GM12878 (cell line): Measurements from ENCODE around the gene ZNF385D. TPM values are rescaled to one million over a fixed set of nuclear protein-coding genes. Genes with fewer than 3 reads are reported as not detected.

Experiments
- ATAC-seq: fragments of 200-7000 bp; cut with Tn5 transposase; 3 replicates; pipeline ENCODE4 v1.9.1; 2020; ENCODE audit warnings: mild to moderate bottlenecking, moderate library complexity
- BruUV-seq: library from RNA; stranded (reverse); fragments of 400-500 nt; replicated peaks from 2 replicates; lab custom pipeline; 2021; lab: Mats Ljungman, UMichigan
- CTCF ChIA-PET: fragments of 300-600 bp; sonication (Branson Sonifier 250); formaldehyde crosslinking; extraction: SDS; loops from one replicate; lab custom pipeline; 2021; ENCODE audit warnings: inconsistent platforms; lab: Yijun Ruan, JAX
- POLR2A ChIA-PET: fragments of 350-600 bp; formaldehyde crosslinking; extraction: SDS; loops from one replicate; lab custom pipeline; 2021; ENCODE audit warnings: inconsistent platforms; lab: Charles Lee
- RAD21 ChIA-PET: fragments of 300-600 bp; sonication (Branson Sonifier 250); formaldehyde crosslinking; loops from one replicate; lab custom pipeline; 2023; ENCODE audit warnings: antibody characterized with exemption; ENCODE audit not compliant: unreplicated experiment; lab: Charles Lee
- SMC1A ChIA-PET: fragments of 300-600 bp; sonication (Branson Sonifier 250); formaldehyde crosslinking; loops from one replicate; lab custom pipeline; 2023; ENCODE audit not compliant: unreplicated experiment, uncharacterized antibody; lab: Charles Lee
- DNase-seq: peaks from one replicate; pipeline ENCODE4 v3.0.0-alpha.2; 2011; ENCODE audit warnings: low read depth, low spot score
- FAIRE-seq: peaks from 3 replicates; lab custom pipeline; 2011; peaks lifted over from hg19 to GRCh38; lab: Jason Lieb, UNC
- H2AFZ ChIP-seq: 2 replicates; pipeline ENCODE4 v1.6.0; 2011; ENCODE audit warnings: low read depth, low read length, control low read depth; ENCODE audit not compliant: control insufficient read depth
- H3K27ac ChIP-seq: 2 replicates; pipeline ENCODE4 v1.5.1; 2011; ENCODE audit warnings: control low read depth; ENCODE audit not compliant: control insufficient read depth, insufficient read depth
- H3K27me3 ChIP-seq, 2 experiments: replicated peaks in 1 of 2; 2 replicates each; pipeline versions ENCODE4 v1.6.0 to v1.6.1; 2011; ENCODE audit warnings: low read length in 1 of 2; ENCODE audit not compliant: control insufficient read depth in 2 of 2, insufficient read depth in 2 of 2
- H3K36me3 ChIP-seq, 2 experiments: 2 replicates each; pipeline ENCODE4 v1.5.1; 2011; ENCODE audit warnings: low read length in 1 of 2; ENCODE audit not compliant: control insufficient read depth in 2 of 2, insufficient read depth in 2 of 2
- H3K4me1 ChIP-seq: 2 replicates; pipeline ENCODE4 v1.6.1; 2011; ENCODE audit warnings: mild to moderate bottlenecking, low read length, moderate library complexity, mixed read lengths; ENCODE audit not compliant: control insufficient read depth, insufficient read depth
- H3K4me2 ChIP-seq: 2 replicates; pipeline ENCODE4 v1.6.0; 2011; ENCODE audit warnings: control low read depth; ENCODE audit not compliant: control insufficient read depth, insufficient read depth
- H3K4me3 ChIP-seq: fragments of 200-600 bp; sonication (generic); 2 replicates; pipeline ENCODE4 v1.5.1; 2016
- H3K79me2 ChIP-seq: 2 replicates; pipeline ENCODE4 v1.6.0; 2011; ENCODE audit warnings: low read length; ENCODE audit not compliant: control insufficient read depth, insufficient read depth
- H3K9ac ChIP-seq: 2 replicates; pipeline ENCODE4 v1.8.0; 2011; ENCODE audit warnings: low read length, control low read depth, mixed read lengths; ENCODE audit not compliant: control insufficient read depth, insufficient read depth
- H3K9me3 ChIP-seq: replicated peaks from 3 replicates; pipeline ENCODE4 v1.5.1; 2011; ENCODE audit warnings: mild to moderate bottlenecking, low read length; ENCODE audit not compliant: control insufficient read depth, insufficient read depth
- H4K20me1 ChIP-seq: 2 replicates; pipeline ENCODE4 v1.6.0; 2011; ENCODE audit not compliant: control insufficient read depth, insufficient read depth
- CREM ChIP-seq: IDR thresholded peaks from 2 replicates; pipeline ENCODE4 v1.6.1; 2014; ENCODE audit warnings: antibody characterized with exemption, low read depth
- ESRRA ChIP-seq: IDR thresholded peaks from 2 replicates; pipeline ENCODE4 v1.6.1; 2012; ENCODE audit warnings: mild to moderate bottlenecking, low read length, improper control_type of control experiment
- FOXK2 ChIP-seq: fragments of 450-650 bp; IDR thresholded peaks from 2 replicates; pipeline ENCODE4 v1.6.1; 2017; ENCODE audit warnings: mild to moderate bottlenecking, moderate library complexity
- IKZF1 ChIP-seq: fragments of 450-650 bp; conservative IDR thresholded peaks from 2 replicates; pipeline ENCODE4 v1.6.1; 2017; ENCODE audit warnings: antibody characterized with exemption, mild to moderate bottlenecking
- IKZF2 ChIP-seq, 2 experiments: fragments of 450-650 bp; IDR thresholded peaks; 2 replicates each; pipeline ENCODE4 v1.6.1; 2017; ENCODE audit warnings: mild to moderate bottlenecking in 2 of 2, moderate library complexity in 2 of 2
- JUNB ChIP-seq: IDR thresholded peaks from 2 replicates; pipeline ENCODE4 v1.6.1; 2016; ENCODE audit warnings: antibody characterized with exemption, mild to moderate bottlenecking
- MEF2B ChIP-seq: fragments of 450-650 bp; IDR thresholded peaks from 2 replicates; pipeline ENCODE4 v1.6.1; 2018; ENCODE audit warnings: mild to moderate bottlenecking, moderate library complexity; ENCODE audit not compliant: partially characterized antibody, poor library complexity, severe bottlenecking
- NFIC ChIP-seq: IDR thresholded peaks from 2 replicates; pipeline ENCODE4 v1.6.1; 2012; ENCODE audit warnings: low read depth, mild to moderate bottlenecking, inconsistent platforms, low read length, moderate library complexity
- PAX8 ChIP-seq: fragments of 450-650 bp; IDR thresholded peaks from 2 replicates; pipeline ENCODE4 v1.6.1; 2017; ENCODE audit warnings: mild to moderate bottlenecking, moderate library complexity
- SMC3 ChIP-seq: IDR thresholded peaks from 2 replicates; pipeline ENCODE4 v1.6.1; 2011; ENCODE audit warnings: low read length, improper control_type of control experiment, borderline replicate concordance
- STAT1 ChIP-seq: fragments of 450-650 bp; conservative IDR thresholded peaks from 2 replicates; pipeline ENCODE4 v1.6.1; 2014; ENCODE audit warnings: antibody characterized with exemption, mild to moderate bottlenecking
- SUZ12 ChIP-seq: fragments of 200-600 bp; sonication (generic); IDR thresholded peaks from one replicate; pipeline ENCODE4 v1.6.1; 2018; ENCODE audit warnings: antibody characterized with exemption, mild to moderate bottlenecking; ENCODE audit not compliant: unreplicated experiment
- TCF3 ChIP-seq: IDR thresholded peaks from 2 replicates; pipeline ENCODE4 v1.6.1; 2012; ENCODE audit warnings: low read depth, mild to moderate bottlenecking, low read length, borderline replicate concordance; ENCODE audit not compliant: insufficient read depth
- YY1 ChIP-seq: IDR thresholded peaks from 2 replicates; pipeline ENCODE4 v1.6.1; 2011; ENCODE audit warnings: low read depth, mild to moderate bottlenecking, low read length
- ZNF384 ChIP-seq: IDR thresholded peaks from 2 replicates; pipeline ENCODE4 v1.6.1; 2012; ENCODE audit warnings: low read depth, mild to moderate bottlenecking, low read length, improper control_type of control experiment, borderline replicate concordance
- WGBS: methylation state at CpG from one replicate; pipeline ENCODE4 v1.1.6; 2016; ENCODE audit warnings: low lambda C conversion rate; ENCODE audit not compliant: insufficient replicate concordance, insufficient coverage; ENCODE audit errors: missing lambda C conversion rate; 5-methylcytosine and 5-hydroxymethylcytosine counted together
- in situ Hi-C: fragments of 300-500 bp; cut with MboI; formaldehyde crosslinking; loops from 9 replicates; pipeline ENCODE4 v1.14.3; 2018; ENCODE audit warnings: mixed read lengths
- intact Hi-C: fragments of 100-400 bp; cut with micrococcal nuclease; formaldehyde crosslinking; loops from one replicate; pipeline ENCODE4 v1.14.2; 2022; ENCODE audit not compliant: unreplicated experiment
- polyA plus RNA-seq, 11 experiments: library from polyadenylated mRNA; depleted of rRNA in 4 of 11; unstranded in 6 of 11; stranded (reverse) in 5 of 11; fragments of >200 nt; fragmentation: Nextera tagmentation in 4 of 11; fragmentation: Illumina TruSeq in 1 of 11; extraction: Ambion mirVana in 4 of 11; extraction: Trizol in 1 of 11; gene quantifications; 1 replicate in 1 of 11; 2 replicates in 10 of 11; pipeline versions ENCODE4 v1.2.1 to v1.2.3, GENCODE V29; 2011 to 2016; ENCODE audit warnings: inconsistent platforms in 2 of 11, missing spikeins in 2 of 11, low read depth in 1 of 11
- total RNA-seq, 4 experiments: library from RNA; depleted of rRNA in 3 of 4; stranded (reverse); fragments of >200 nt in 3 of 4; fragmentation: Illumina TruSeq in 1 of 4; extraction: Trizol in 1 of 4; gene quantifications; 2 replicates each; pipeline versions ENCODE4 v1.2.1 to v1.2.3, GENCODE V29; 2013 to 2021
- TF ChIP-seq, protein P1 (sequence below): fragments of 450-650 bp; IDR thresholded peaks from 2 replicates; pipeline ENCODE4 v1.6.1; 2017; ENCODE audit warnings: mild to moderate bottlenecking, moderate library complexity
- TF ChIP-seq, protein P2 (sequence below): fragments of 450-650 bp; IDR thresholded peaks from 2 replicates; pipeline ENCODE4 v1.6.1; 2018; ENCODE audit warnings: mild to moderate bottlenecking, low read depth, moderate library complexity; ENCODE audit not compliant: partially characterized antibody
- TF ChIP-seq, protein P3 (sequence below): fragments of 450-650 bp; IDR thresholded peaks from 2 replicates; pipeline ENCODE4 v1.6.1; 2016; ENCODE audit warnings: mild to moderate bottlenecking

Gene ZNF385D
- total and polyA plus RNA-seq, 10 of the 15 experiments (the other 5 are each of a cell fraction or from before 2014, with no cell fraction given) = 0.01 to 0.62 (median 0.18) TPM; not detected in 5

DNA sequence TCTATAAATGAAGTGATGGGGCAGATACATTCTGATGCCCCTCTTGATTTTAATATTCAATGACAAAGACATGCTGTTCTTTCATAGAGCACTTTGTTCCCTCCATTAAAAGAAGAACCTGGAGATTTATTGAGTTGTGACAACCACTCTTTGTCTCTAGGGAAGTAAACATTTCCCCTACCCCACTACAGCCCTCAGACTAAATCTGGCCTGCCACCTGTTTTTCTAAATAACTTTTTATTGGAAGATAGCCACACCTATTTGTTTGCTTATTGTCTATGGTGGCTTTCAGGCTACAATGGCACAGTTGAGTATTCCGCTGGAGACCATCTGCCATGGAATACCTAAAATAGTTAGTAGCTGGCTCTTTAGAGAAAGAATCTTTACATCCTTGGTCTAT lies 41.2 kb upstream of the ZNF385D start:
- H3K9ac ChIP-seq = no peak overlapping the region
- no peaks in the 10 kb centered on the region for H3K79me2 ChIP-seq
- no peaks in the 10 kb centered on the region for H3K27me3 ChIP-seq
- no peak for FAIRE-seq
- H4K20me1 ChIP-seq = no peaks in the 10 kb centered on the region
- H3K27ac ChIP-seq = no peak overlapping the region
- no peak for DNase-seq
- H3K4me1 ChIP-seq = no peaks in the 10 kb centered on the region
- no peak overlapping the region for H3K4me2 ChIP-seq
- ChIA-PET RAD21 (no interaction called here), POLR2A (no interaction called here), SMC1A (interaction anchor here (0.6 kb wide), 1 partner anchor 9 kb away, joined by 3 read pairs; no protein-coding TSS in a partner anchor), CTCF (no interaction called here)
- H3K36me3 ChIP-seq = no peaks in the 10 kb centered on the region
- 78% methylated on average over 1 of the region's 1 CpG for WGBS
- intact Hi-C loops (no loop called here), in situ Hi-C loops (no loop called here)
- H3K9me3 ChIP-seq = no peaks in the 10 kb centered on the region
- H3K4me3 ChIP-seq = no peak overlapping the region
- H2AFZ ChIP-seq = no peak overlapping the region
- no TSS peak for BruUV-seq
- ATAC-seq = no peak
- TF ChIP-seq TCF3 = no peak
- TF ChIP-seq MEF2B = no peak
- TF ChIP-seq FOXK2 = no peak
- no peak for TF ChIP-seq SMC3
- TF ChIP-seq IKZF2 (IDR thresholded peaks at IDR 0.05) = no peak
- TF ChIP-seq ESRRA = no peak
- TF ChIP-seq ZNF384 = no peak
- TF ChIP-seq YY1 = no peak
- TF ChIP-seq, protein P1, sequence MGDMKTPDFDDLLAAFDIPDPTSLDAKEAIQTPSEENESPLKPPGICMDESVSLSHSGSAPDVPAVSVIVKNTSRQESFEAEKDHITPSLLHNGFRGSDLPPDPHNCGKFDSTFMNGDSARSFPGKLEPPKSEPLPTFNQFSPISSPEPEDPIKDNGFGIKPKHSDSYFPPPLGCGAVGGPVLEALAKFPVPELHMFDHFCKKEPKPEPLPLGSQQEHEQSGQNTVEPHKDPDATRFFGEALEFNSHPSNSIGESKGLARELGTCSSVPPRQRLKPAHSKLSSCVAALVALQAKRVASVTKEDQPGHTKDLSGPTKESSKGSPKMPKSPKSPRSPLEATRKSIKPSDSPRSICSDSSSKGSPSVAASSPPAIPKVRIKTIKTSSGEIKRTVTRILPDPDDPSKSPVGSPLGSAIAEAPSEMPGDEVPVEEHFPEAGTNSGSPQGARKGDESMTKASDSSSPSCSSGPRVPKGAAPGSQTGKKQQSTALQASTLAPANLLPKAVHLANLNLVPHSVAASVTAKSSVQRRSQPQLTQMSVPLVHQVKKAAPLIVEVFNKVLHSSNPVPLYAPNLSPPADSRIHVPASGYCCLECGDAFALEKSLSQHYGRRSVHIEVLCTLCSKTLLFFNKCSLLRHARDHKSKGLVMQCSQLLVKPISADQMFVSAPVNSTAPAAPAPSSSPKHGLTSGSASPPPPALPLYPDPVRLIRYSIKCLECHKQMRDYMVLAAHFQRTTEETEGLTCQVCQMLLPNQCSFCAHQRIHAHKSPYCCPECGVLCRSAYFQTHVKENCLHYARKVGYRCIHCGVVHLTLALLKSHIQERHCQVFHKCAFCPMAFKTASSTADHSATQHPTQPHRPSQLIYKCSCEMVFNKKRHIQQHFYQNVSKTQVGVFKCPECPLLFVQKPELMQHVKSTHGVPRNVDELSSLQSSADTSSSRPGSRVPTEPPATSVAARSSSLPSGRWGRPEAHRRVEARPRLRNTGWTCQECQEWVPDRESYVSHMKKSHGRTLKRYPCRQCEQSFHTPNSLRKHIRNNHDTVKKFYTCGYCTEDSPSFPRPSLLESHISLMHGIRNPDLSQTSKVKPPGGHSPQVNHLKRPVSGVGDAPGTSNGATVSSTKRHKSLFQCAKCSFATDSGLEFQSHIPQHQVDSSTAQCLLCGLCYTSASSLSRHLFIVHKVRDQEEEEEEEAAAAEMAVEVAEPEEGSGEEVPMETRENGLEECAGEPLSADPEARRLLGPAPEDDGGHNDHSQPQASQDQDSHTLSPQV = no peak
- TF ChIP-seq NFIC = no peak
- no peak for TF ChIP-seq SUZ12
- no peak for TF ChIP-seq CREM
- no peak for TF ChIP-seq IKZF1
- TF ChIP-seq JUNB = no peak
- TF ChIP-seq, protein P2, sequence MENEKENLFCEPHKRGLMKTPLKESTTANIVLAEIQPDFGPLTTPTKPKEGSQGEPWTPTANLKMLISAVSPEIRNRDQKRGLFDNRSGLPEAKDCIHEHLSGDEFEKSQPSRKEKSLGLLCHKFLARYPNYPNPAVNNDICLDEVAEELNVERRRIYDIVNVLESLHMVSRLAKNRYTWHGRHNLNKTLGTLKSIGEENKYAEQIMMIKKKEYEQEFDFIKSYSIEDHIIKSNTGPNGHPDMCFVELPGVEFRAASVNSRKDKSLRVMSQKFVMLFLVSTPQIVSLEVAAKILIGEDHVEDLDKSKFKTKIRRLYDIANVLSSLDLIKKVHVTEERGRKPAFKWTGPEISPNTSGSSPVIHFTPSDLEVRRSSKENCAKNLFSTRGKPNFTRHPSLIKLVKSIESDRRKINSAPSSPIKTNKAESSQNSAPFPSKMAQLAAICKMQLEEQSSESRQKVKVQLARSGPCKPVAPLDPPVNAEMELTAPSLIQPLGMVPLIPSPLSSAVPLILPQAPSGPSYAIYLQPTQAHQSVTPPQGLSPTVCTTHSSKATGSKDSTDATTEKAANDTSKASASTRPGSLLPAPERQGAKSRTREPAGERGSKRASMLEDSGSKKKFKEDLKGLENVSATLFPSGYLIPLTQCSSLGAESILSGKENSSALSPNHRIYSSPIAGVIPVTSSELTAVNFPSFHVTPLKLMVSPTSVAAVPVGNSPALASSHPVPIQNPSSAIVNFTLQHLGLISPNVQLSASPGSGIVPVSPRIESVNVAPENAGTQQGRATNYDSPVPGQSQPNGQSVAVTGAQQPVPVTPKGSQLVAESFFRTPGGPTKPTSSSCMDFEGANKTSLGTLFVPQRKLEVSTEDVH = no peak
- TF ChIP-seq, protein P3, sequence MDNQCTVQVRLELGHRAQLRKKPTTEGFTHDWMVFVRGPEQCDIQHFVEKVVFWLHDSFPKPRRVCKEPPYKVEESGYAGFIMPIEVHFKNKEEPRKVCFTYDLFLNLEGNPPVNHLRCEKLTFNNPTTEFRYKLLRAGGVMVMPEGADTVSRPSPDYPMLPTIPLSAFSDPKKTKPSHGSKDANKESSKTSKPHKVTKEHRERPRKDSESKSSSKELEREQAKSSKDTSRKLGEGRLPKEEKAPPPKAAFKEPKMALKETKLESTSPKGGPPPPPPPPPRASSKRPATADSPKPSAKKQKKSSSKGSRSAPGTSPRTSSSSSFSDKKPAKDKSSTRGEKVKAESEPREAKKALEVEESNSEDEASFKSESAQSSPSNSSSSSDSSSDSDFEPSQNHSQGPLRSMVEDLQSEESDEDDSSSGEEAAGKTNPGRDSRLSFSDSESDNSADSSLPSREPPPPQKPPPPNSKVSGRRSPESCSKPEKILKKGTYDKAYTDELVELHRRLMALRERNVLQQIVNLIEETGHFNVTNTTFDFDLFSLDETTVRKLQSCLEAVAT = no peak
- TF ChIP-seq STAT1 = no peak
- TF ChIP-seq PAX8 = no peak
